ENCODE measurements around the gene CCDC170. TPM values are rescaled to one million over a fixed set of nuclear protein-coding genes. Genes with fewer than 3 reads are reported as not detected.
"Not testable (repeated sequence)": the region's sequence is repeated elsewhere in the genome, so short reads cannot be mapped to it uniquely, and the experiment has no call there.

The CCDC170 gene
- total RNA-seq, 1 experiment from 2014 or later: not detected

DNA sequence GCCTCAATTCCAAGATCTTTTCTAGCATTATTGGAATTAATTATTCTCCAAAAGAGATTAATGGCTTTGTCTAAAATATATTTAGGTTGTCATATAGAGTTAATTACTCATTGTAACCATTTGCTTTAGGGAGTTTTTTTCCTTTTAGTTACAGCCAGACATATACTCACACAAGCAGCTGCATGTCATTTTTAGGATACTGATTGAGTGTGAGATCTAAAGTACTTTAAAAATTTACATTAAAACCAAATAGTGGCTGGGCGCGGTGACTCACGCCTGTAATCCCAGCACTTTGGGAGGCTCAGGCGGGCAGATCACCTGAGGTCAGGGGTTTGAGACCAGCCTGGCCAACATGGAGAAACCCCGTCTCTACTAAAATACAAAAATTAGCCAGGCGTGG is 51.1 kb downstream of the CCDC170 start:
- not testable (repeated sequence) for DNase-seq (ENCODE audit: low read depth)

DNA sequence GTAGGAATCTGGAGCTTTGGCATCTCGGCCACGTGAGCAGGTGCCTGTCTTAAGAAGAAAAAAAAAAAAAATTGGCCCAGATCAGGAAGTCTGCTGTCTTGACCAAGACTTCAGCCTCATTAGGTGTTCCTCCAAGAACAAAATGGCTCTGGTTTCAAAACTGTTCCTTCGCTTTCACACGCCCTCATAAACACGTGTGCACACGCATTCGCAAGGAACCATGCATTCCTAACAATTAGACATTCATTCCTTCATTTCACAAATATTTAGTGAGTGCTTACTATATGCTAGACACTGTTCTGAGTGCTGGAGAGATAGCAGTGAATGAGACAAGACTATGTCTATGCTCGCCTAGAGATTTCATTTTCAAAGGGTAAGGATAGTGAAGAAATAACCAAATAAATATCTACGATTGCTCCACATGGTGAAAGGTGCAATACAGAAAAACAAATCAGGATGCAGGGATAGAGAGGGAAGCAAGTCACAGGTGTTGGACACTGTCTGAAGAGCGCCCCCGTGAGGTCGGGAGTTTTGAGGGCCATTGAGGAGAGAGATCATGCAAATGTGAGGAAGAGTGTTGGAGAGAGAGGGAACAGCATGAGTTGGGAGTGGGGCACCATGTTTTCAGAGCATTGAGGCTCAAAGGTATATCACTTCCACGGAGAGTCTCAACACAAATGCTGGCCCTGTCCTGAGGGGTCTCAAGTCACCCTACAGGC is 53.3 kb downstream of the CCDC170 start:
- DNase-seq (ENCODE audit: low read depth): peak; percentile 5

DNA sequence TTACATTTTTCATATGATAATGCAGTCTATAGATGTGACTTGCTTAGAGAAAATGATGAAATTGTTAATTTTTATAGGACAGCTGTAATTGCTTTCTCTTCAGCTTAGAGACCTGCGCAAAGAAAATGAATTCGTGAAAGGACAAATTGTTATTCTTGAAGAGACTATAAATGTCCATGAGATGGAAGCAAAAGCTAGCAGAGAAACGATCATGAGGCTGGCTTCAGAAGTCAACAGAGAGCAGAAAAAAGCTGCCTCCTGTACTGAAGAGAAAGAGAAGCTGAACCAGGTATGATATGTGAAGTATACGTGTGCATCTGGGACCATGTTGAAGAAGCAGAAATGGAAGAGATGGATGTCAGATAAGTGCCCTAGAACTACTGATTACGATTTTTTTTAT is 54.4 kb downstream of the CCDC170 start:
- DNase-seq (ENCODE audit: low read depth): no peak

DNA sequence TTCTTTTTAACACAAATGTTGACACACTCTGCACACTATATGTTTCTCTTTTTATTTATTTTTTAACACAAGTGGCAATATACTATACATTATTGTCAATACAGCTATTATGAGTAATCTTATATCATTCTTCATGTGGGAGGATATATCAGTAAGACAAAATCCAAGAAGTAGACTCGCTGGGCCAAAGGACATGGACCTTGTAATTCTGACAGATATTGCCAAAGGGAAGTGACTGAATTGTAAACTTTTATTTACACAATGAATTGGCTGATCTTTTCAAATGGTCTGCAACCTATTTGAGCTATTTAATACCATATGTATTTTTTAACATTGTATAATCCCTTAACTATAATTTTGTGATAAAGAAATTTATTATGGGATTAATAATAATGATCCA is 56.0 kb downstream of the CCDC170 start:
- DNase-seq (ENCODE audit: low read depth): no peak

DNA sequence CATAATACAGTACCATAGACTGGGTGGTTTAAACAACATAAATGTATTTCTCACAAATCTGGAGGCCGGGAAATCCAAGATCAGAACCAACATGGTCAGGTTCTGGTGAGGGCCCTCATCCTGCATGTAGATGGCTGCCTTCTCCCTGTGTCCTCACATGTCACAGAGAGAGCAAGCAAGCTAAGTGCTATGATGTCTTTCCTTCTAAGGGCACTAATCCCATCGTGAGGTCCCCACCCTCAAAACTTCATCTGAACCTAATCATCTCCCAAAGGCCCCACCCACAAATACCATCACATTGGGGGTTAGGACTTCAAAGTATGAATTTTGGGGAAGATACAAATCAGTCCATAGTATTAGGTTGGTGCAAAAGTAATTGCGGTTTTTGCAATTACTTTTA is 56.8 kb downstream of the CCDC170 start:
- DNase-seq (ENCODE audit: low read depth): no peak

DNA sequence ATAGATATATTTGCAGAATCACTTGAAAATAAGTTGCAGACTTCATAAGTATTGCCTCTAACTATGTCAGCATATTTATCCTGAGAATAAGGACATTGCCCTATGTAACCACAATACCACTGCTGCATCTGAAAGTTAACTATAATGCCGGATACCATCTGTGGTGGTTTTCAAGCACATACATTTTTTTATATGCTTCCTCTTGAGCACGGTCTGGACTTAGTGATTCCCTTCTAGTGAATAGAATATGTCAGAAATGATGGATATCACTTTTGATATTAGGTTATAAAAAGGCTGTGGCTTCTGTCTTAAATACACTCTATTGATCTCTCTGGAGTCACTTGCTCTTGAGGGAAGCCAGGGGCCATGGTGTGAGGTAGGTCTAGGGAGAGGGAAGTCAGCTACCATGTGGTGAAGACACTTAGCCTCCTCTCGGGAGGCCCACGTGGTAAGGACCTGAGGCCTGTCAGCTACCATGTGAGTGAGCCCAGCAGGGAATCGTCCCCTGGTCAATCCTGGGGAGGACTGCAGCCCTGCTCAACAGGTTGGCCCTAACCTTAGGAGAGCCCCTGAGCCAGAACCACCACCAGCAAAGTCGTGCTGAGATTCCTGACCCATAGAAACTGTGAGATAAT is 57.5 kb downstream of the CCDC170 start:
- DNase-seq (ENCODE audit: low read depth): no peak

DNA sequence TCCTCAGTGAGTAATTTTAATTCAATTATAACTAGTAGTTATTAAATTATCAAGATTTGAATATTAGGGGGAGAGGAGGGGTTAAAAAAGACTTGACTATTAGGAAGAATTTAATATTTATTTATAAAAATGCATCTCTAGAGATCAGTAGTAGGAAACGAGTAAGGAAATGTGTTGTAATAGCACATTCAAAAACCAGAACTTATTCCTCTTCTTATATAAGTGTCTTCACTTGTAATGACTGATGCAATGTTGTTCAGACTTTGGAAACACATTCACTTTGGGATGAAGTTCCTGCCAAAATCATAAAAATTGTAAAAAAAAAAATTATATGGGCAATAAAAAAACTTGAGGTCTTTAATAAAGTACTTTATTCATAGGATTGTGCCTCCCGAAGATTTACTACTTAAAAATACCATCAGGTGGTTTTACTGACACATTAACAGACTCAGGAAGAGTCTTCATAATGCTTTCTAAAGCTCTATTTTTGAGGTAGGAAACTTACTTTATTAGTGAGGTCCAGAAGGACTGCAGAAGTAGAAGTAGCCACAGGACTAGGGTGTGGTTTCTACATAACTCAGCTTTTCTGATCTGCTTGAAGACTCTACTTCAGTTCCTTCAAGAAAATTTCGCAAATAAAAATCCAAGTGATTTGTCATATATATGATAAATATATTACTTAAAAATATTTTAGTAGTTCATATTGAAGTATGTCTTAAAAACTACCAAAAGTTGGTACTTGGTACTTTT is 59.8 kb downstream of the CCDC170 start:
- DNase-seq (ENCODE audit: low read depth): no peak

DNA sequence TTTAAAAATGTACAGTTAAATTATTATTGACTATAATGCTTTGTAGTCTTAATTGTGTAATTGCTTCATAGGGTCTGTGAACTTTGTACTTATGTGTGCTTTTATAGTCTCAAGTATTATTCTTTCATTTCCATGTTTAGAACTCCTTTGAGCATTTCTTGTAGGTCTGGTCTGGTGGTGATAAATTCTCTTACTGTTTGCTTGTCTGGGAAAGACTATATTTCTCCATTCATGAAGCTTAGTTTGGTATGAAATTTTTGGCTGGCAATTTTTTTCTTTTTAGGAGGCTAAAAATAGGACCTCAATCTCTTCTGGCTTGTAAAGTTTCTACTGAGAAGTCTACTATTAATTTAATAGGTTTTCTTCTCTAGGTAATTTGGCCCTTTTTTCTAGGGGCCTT is 67.4 kb downstream of the CCDC170 start:
- DNase-seq (ENCODE audit: low read depth): no peak

DNA sequence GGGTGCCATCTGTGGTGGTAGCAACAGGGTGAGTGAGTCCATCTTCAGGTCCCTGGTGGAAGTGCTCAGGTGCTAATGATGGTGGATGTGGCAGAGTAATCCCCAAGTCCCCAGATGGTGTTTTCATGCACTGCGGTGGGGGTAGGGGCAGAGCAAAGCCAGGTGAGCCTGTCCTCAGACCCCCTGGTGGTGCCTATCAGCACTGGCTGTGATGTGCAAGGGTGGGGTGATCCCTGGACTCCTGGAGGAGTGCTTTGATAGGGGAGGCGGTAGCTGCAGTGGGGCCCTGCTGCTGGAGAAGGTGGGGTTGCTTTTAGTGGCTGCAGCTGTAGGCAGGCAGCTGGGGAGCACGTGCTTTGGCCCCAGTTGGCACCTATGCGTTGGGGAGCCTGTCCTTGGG is 70.8 kb downstream of the CCDC170 start:
- DNase-seq (ENCODE audit: low read depth): no peak

DNA sequence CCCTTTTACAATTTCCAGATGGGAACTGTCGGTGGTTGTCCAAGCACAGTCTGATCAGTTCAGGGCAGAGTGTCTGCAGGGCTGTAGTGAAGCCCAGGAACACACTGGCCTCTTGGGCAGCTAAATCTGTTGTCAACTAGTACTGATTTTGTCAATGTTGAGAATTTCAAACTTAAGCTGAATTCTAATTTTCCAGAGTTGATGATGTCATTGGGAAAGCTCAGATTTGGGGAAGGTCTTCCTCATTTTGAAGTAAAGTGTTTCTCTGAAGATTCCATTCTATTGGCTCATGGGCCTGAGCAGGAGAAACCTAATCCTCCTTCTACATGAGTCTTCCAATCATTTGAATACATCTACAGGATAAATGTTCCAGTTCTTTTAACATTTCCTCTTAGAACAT is 72.1 kb downstream of the CCDC170 start:
- DNase-seq (ENCODE audit: low read depth): no peak

DNA sequence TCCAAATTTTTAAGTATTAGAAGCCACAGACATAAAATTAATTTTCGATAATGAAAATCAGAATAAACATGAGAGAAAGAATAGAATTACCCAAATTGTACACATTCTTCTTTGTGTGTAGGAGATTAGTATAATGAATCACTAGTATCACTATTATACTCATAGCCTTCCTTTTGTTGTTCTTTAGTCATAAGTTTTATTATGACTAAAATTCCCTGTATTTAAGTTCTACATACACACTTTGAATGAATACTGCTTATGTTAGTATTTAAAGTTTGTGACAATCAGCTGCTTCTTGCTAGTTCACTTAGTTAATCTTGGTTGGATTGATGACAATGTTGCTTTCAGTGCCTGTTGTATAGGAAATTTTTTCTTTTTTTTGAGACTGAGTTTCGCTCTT is 72.7 kb downstream of the CCDC170 start:
- DNase-seq (ENCODE audit: low read depth): no peak

DNA sequence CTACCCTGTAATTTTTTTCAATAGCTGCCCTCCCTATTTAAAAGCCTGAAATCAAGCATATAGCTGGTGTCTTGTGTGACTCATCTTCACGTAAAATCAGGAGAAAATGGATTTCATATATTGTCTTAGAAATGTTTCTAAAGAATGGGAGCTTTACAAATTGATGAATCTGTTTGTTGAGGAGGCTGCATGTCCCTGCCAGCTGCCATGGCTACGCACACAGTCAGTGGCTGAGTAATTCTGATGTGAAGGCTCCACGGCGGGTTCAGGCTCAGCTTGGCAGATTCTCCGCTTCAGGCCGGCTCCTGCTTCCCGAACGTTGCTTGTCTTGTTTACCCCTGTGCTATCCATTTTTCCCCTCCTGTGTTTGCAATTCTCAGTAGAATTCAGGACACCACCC is 82.8 kb downstream of the CCDC170 start:
- peak; percentile 11 for DNase-seq (ENCODE audit: low read depth)

DNA sequence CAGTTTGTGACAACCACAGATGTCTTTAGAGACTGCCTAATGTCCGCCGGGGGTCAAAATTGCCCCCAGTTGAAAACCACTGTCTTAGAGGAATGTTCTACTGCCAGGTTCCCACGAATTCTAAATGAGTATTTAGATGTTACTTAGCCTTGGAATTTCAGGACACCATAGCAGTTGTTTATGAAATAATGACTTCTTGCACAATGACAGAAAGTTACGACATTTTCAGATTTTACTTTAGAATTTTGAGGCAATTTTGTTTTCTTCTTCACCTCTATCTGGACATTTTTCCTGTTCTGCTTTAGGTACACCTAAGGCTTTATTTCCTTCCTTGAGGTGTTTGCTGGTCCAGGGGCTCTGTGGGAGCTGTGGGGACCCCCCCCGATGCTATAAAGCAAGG is 83.4 kb downstream of the CCDC170 start:
- no peak for DNase-seq (ENCODE audit: low read depth)

DNA sequence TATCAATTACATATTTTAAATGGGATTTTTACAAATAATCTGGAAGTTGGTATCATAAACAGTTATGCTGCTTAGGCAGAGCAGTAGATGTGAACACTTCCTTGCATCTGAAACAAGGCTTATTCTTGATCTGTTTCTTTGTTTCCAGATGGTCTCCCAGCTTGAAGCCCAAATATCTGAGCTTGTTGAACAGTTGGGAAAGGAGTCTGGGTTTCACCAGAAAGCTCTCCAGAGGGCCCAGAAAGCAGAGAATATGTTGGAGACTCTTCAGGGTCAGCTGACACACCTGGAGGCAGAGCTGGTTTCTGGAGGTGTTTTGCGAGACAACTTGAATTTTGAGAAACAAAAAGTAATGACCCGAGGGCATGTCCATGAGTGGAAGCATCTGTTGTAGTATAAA is 91.9 kb downstream of the CCDC170 start:
- no peak for DNase-seq (ENCODE audit: low read depth)

DNA sequence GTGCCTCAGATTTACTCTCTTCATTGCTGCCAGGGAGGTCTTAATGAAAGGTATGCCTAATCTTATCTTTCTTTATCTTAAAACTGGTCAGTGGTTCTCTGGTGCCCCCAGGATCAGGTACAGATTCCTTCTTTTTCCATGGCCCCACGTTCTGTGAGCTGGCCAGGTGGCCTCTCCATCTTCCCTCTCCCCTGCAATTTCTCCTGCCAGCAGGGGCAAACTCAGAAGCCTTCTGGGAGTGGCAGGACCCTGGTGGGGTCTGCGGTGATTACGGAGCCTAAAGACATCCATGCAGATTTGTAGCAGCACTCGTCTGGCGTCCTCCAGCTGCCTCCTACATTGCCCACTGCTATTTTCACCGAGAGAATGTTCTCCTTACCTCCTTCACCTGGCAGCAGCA is 95.8 kb downstream of the CCDC170 start:
- DNase-seq (ENCODE audit: low read depth): no peak

DNA sequence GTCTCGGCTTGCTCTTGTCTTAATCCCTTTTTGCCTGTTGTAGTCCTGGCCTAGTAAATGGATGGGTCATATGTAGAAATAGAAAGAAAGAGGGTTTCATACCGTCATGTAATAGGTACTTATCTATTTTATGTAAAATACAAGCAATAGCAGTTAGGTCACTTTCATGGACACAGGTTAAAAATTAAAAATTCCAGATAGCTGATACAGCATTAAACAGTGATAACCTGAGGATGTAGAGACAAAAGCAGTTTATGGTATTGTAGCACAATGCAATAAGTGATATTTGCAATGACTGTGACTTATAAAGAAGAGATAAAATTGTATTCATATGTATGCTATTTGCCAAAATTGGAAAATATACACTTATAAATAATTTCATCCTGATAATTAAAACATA is 96.9 kb downstream of the CCDC170 start:
- no peak for DNase-seq (ENCODE audit: low read depth)

DNA sequence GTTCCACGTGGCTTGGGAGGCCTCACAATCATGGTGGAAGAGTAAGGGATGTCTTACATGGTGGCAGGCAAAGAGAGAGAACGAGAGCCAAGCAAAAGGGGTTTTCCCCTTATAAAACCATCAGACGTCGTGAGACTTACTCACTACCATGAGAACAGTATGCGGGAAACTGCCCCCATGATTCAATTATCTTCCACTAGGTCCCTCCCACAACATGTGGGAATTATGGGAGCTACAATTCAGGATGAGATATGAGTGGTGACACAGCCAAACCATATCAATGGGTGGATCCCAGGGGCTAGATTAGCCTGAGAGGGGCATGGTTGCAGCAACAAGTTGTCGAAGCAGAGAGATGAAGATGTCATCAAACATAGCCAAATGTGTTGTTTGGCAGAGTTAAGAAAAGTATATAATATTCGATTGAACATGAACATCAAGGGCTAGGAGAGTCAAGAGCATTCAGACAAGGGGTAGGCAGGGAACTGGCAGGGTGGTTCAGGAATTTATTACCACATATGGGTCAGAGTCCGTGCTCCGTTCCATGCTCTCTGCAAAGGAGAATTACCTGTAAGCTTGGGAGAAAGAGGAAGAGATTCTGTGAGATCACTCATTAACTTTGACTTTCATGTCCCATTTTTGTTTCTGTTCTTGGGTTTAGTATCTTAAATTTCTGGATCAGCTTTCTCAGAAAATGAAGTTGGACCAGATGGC is 98.8 kb downstream of the CCDC170 start:
- DNase-seq (ENCODE audit: low read depth): no peak

DNA sequence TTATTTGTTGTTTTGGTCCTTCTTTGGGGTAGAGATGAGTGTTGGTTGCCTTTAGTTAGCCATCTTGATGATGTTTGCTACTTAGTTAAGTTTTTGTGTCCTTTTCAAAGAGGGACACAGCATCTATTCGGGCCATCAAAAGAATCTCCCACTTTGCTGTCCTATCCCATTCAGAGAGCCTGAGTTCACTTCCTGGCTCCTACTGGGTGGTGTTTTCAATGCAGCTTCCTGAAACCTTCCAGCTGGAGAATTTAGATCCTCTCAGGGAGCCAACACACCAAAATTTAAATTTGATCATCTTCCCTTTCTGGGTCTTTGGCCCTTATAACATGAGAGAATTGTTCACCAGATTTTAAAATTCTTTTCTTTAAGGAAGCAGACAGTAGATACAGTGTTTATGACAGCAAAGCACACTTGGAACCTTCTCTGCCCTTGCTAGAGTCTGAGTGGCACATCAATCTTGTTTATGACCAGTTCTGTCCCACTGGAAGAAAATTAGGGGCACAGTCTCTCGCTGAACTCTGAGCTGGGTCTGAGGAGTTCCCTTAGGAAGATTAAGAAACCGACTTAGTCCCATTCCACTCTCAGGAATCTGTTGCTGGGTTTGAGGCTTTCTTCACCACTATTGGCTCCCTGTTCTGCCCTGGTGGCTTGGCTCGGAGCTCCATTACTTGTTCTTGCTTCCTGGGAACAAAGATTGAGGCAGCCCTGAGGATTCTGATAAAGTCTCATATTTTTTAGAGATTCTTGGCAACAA is 115.5 kb downstream of the CCDC170 start:
- DNase-seq (ENCODE audit: low read depth): no peak

DNA sequence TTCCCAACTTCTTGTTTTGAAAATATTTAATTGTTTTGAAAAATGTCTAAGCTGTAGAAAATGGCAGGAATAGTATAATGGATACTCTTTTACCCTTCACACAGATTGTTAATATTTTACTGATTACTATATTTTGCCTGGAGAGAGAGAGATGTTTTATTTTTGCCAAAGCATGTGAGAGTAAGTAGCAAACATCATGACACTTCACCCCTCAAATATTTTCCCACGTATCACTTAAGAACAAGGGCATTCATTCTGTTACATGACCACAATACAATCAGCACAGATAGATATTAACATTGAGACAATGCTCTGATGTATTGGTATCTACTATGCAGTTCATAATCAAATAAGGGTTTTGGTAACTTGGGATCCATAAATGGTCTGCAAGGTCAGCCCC is 116.5 kb downstream of the CCDC170 start:
- no peak for DNase-seq (ENCODE audit: low read depth)

DNA sequence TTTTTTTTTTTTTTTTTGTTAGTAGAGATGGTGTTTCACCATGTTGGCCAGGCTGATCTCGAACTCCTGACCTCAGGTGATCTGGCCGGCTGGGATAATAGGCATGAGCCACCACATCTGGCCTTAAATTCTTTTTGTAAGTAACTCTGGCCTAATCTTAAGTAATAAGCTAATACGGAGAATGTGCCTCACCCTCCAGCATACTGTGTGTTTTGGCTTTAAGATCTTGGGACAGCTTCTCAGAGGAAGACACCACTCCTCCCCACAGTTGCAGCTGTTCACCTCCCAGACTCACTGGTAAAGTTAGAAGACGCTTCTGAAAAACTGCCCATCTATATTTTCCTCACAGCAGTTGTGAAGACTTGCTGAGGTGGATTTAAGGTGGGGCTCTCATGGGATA is 120.8 kb downstream of the CCDC170 start:
- DNase-seq (ENCODE audit: low read depth): no peak

DNA sequence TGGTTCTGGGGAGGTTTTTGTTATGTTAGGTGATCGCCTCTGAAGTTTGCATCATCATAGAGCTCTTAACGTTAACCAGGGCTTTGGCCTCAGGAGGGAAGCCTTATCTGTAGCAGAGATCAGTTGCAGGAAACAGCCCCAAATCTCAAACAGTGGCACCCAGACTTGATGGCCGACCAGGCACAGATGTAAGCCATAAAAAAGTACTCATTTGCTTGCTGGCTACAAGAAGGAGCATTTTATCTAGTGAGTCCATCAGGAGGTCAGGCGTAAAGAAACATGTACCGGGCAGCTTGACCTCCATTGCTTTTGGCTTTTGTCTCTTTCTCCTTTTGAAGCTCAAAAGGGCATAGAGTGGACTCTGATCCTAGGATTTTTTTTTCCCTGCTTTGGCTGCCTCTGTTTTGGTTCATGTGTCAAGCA is 122.3 kb downstream of the CCDC170 start:
- DNase-seq (ENCODE audit: low read depth): no peak

DNA sequence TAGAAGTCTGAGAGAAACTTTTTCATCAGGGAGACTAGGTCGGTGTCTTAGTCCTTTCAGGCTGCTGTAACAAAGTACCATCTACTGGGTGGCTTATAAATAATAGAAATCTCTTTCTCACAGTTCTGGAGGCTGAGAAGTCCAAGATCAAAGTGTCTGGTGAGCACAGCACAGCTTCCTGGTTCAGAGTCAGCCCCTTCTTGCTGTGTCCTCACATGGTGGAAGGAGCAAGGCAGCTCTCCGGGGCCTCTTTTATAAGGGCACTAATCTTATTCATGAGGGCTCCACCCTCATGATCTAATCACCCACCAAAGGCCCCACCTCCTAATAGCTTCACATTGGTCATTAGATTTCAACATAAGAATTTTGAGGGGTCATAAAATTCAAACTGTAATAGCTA is 122.8 kb downstream of the CCDC170 start:
- DNase-seq (ENCODE audit: low read depth): no peak
